ENCODE data around the gene CEP20.

The CEP20 gene

GRCh38 chr16:15907863-15908478 is 19.6 kb upstream of the CEP20 start:
- no peak for TF ChIP-seq CTCF (IDR thresholded peaks at IDR 0.05; ENCODE audit: low read depth, low read length)
- DNase-seq (ENCODE audit: extremely low read depth, low read depth): no peak

- no peak for TF ChIP-seq CTCF (IDR thresholded peaks at IDR 0.05; ENCODE audit: low read depth, low read length)
- DNase-seq (ENCODE audit: extremely low read depth, low read depth): no peak
Measured at GRCh38 chr16:15906439-15906838, 18.0 kb upstream of the CEP20 start.

GRCh38 chr16:15903960-15904359 is 15.6 kb upstream of the CEP20 start:
- DNase-seq (ENCODE audit: extremely low read depth, low read depth): no peak
- no peak for TF ChIP-seq CTCF (IDR thresholded peaks at IDR 0.05; ENCODE audit: low read depth, low read length)

GRCh38 chr16:15900901-15901500 is 12.6 kb upstream of the CEP20 start:
- no peak for DNase-seq (ENCODE audit: extremely low read depth, low read depth)
- no peak for TF ChIP-seq CTCF (IDR thresholded peaks at IDR 0.05; ENCODE audit: low read depth, low read length)

GRCh38 chr16:15900357-15900756 is 12.0 kb upstream of the CEP20 start:
- DNase-seq (ENCODE audit: extremely low read depth, low read depth): no peak
- no peak for TF ChIP-seq CTCF (IDR thresholded peaks at IDR 0.05; ENCODE audit: low read depth, low read length)

GRCh38 chr16:15899538-15900100 is 11.2 kb upstream of the CEP20 start:
- DNase-seq (ENCODE audit: extremely low read depth, low read depth): peak; percentile 36
- no peak for TF ChIP-seq CTCF (IDR thresholded peaks at IDR 0.05; ENCODE audit: low read depth, low read length)

GRCh38 chr16:15898654-15899053 is 10.3 kb upstream of the CEP20 start:
- DNase-seq (ENCODE audit: extremely low read depth, low read depth): no peak
- TF ChIP-seq CTCF (IDR thresholded peaks at IDR 0.05; ENCODE audit: low read depth, low read length): no peak

All from AG09319 (cell line).